Activated naive CD8-positive, alpha-beta T cell treated with anti-CD3 and anti-CD28 coated beads, Interleukin-2, amount 50 U/mL, for 16 hours (primary cell): ENCODE results near the gene ZNF565.
A peak's percentile ranks its signal among the peaks of the same experiment; 100 is the strongest.
"Not testable (repeated sequence)": the region's sequence is repeated elsewhere in the genome, so short reads cannot be mapped to it uniquely, and the experiment has no call there.

Experiments used
- DNase-seq: peaks from one replicate; pipeline ENCODE4 v3.0.0-alpha.2; 2020; ENCODE audit warnings: low read depth, low spot score

Gene ZNF565

DNA sequence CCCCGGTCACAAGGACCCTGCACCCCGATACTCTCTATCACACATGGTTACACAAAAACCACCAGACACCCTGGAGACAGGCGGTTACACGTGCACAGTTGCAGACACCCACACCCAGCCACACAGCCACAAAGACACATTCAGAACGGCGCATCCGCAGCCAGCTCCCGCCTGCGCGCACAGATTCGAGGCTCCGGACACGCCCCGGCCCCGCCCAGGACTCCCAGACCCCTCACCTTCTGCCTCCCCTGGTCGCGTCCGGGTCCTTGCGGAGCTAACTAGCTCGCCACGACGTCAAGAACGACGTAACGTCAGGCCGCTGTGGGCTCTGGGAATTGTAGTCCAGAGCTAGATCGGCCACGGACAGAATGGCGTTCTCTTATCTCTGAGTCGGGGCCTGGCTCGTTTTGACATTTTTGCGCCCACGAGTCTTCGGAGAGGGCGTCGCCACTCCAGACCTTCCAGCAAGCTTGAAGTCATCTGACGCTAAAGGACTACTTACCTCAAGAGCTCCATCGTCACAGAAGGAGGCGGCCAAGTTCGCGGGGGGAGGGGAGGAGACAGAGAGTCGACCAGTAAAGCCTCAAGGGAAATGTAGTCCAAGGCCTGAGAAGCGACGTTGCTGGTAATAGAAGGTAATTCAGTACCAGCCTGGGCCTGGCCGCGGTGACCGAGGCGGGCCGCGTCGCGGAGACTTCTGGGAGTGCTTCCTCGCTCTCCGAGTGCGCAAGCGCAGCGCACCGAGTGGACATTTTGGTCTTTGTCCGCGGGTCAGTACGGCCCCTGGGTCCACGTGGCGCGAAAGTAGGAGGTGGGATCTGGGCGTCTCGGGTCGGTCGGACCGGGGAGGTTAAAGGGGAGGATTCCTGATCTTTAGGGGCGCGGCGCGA lies at the start of gene ZNF565, which contains the start of gene ZNF146:
ZNF565 (minus strand) TSS at position 280 of the 890 bp plus-strand sequence. CDS start 12,680 bp downstream, outside the sequence.
ZNF146 (plus strand) TSS at position 721 of the 890 bp plus-strand sequence. CDS start 21,335 bp downstream, outside the sequence.
- peak; percentile 97 for DNase-seq

DNA sequence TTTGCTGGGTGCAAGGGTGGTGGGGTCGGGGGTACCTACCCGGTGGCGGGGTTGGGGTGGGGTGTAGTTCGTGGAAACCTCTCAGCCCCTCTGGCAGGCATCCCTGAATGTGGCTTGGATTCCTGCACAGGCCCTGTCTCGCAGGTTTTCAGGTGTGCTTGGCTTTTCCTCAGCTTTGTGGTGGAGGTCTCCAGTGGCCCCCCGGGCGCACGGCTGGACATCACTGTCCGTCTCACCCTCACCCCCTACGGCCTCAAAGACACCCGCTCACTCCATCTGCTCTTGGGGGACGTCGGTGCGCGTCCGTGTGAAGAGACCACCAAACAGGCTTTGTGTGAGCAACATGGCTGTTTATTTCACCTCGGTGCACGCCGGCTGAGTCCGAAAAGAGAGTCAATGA lies 44.7 kb upstream of the ZNF565 start:
- DNase-seq = no peak

DNA sequence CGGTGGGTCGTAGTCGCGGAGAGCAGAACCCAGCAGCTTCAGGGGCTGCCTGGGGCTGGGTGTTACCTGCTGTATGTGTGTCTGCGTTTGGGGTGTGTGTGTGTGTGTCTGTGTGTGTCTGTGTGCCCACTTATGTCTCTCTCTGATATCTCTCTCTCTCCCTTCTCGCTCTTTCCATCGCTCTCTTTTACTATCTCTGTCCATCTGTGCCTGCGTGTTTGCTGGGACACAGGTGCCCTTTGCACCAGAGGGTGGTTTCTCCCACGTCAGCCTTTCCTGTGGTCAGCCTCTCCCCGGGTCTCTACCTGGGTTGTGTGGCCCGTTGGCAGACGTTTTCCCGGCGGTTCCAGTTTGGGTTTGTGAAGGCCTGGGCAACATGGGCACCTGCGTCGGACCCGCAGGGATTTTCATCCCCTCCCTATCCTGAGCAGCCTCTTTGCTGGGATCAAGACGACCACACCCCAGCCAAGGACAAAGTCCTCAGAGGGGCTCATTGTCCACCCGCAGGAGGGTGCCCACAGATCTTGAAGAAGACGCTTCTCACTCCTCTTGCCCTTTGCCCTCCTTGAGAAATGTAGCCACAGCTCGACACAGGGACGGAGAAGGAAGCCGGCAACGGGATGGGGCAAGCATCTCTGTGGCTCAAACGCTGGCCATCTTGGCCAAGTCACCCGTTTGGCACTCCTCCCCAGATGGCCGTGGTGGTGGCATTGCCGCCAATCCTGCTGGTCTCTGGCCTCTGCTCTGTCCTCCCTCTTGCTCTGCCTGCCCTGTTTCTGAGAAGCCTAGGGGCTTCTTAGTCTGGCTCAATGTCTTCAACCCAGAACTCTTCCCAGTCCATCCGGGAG lies 43.8 kb upstream of the ZNF565 start:
- no peak for DNase-seq

GRCh38 chr19:36257520-36257876 lies 43.0 kb upstream of the ZNF565 start:
- no peak for DNase-seq

DNA sequence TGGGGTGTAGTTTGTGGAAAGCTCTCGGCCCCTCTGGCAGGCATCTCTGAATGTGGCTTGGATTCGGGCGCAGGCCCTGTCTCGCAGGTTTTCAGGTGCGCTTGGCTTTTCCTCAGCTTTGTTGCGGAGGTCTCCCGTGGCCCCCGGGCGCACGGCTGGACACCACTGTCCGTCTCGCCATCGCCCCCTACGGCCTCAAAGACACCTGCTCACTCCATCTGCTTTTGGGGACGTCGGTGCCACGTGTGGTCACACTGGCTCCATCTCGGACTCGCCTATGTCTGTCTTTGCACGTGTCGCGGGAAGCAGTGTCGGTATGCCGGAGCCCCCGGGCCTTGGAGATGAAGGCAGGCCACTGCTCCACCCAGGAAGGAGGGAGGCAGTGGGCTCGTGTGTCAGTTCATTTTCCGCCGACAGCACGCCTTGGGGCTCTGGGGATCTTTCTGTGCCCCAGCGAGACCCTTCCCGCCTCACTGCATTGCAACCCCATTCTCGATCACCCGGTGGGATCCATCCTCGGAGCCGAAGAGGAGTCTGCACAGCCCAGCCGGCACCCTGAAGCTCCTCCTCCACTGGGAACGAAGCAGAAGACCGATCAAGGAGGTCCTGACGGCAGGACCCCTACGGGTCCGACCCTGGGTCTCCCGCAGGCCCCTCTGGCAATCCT lies 42.5 kb upstream of the ZNF565 start:
- no peak for DNase-seq

DNA sequence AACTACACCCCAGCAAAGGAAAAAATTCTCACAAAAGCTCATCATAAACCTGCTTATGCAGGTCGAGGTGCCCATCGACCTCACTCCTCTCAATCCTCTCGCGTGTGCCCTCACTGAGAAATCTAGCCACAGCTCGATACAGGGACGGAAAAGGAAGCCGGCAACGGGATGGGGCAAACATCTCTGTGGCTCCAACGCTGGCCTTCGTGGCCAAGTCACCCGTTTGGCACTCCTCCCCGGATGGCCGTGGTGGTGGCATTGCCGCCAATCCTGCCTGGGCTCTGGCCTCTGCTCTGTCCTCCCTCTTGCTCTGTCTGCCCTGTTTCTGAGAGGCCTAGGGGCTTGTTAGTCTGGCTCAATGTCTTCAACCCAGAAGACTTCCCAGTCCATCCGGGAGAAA lies 41.6 kb upstream of the ZNF565 start:
- DNase-seq = no peak

- no peak for DNase-seq
These were observed 40.9 kb upstream of the ZNF565 start for GRCh38 chr19:36255316-36255715.

GRCh38 chr19:36254848-36255247 lies 40.4 kb upstream of the ZNF565 start:
- DNase-seq = no peak

DNA sequence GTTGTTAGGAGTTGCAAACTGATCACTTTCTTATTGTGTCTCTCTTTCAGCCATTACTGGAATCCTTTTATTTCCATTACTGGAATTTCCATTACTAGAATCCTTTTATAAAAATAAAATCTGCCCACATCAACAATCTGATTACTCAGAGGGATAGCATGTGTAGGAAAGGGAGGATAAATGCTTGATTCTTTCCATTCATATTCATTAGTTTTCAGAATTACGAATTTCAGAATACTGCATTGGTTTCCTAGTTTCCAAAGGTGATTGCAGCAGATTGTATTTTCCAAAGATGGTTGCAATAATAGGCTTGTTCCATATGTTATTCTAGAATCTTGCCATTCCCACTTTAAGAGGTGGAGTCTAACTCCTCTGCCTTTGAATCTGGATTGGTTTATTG lies 37.6 kb upstream of the ZNF565 start:
- no peak for DNase-seq

DNA sequence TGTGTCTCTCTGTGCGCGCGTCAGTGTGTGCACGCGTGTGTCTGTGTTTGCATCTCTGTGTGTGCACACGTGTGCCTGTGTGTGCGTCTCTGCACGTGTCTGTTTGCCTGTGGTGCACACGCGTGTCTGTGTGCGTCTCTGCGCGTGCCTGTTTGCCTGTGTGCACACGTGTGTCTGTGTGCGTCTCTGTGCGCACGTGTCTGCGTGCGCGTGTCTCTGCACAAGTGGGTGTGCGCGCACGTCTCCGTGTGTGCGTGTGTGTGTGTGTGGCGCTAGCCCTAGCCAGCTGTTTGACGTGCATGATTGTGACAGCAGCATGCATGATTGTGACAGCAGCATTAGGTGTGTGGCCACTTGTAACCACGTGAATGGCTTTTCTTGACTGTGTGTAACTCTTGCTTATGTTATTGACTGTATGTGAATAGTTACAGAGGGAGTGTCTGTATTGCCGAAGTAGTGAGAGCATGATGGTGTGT lies 31.6 kb upstream of the ZNF565 start:
- DNase-seq = no peak

DNA sequence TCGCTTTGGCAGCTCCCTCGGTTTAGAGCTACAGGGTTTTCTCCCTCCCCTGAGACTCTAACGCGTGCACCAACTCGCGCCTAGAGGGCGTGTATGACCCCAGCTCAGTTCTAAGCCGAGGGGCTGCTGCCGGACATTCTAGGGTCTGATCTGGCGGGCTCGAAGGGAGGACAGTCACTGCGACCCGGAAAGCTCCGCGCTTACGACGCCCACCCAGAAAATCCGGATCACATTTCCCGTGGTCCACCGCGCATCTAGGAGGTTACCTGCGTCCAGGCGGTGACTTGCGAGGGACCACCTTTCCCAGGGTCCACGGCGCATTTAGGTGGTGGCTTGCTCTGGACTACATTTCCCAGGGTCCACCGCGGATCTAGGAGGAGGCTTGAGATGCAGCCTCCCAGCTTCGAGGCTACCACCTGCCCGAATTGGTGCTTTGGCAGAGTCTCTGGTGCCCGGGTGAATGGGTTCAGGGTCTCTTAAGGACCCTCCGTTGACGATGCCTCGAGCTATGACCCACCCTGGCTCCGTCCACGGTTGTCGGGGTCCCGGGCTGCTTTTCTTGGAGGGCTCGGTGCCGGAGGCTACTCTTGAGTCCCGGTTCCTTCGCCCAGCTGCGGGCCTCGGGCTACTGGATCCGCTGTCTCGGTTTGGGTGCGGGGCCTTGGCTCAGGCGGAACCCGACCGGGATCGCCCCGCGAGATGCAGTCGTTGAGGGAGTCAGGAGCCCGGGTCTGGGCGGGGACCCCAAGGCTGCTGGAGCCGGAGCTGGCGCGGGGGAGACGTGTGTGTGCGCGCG lies 30.9 kb upstream of the ZNF565 start:
- DNase-seq = no peak

- DNase-seq = no peak
These were observed 29.6 kb upstream of the ZNF565 start for GRCh38 chr19:36244066-36244465.

DNA sequence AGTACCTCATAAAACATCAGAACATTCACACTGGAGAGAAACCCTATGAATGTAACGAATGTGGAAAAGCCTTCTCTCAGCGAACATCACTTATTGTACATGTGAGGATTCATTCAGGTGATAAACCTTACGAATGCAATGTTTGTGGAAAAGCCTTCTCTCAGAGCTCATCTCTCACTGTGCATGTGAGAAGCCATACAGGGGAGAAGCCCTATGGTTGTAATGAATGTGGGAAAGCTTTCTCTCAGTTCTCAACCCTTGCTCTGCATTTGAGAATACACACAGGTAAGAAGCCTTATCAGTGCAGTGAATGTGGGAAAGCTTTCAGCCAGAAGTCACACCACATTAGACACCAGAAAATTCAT lies 22.5 kb upstream of the ZNF565 start:
- DNase-seq = no peak

DNA sequence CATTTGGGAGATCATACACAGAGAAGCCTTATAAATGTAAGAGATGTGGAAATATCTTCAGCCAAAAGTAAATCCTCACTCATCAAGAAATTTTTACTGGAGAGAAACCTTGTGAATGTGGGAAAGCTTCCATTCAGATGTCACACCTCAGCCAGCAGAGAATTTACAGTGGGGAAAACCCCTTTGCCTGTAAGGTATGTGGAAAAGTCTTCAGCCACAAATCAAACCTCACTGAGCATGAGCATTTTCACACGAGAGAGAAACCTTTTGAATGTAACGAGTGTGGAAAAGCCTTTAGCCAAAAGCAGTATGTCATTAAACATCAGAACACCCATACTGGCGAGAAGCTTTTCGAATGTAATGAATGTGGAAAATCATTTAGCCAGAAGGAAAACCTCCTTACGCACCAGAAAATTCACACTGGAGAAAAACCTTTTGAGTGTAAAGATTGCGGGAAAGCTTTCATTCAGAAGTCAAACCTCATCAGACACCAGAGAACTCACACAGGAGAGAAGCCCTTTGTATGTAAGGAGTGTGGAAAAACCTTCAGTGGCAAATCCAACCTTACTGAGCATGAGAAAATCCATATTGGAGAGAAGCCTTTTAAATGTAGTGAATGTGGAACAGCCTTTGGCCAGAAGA lies 22.0 kb upstream of the ZNF565 start:
- no peak for DNase-seq

GRCh38 chr19:36233626-36234025 lies 19.2 kb upstream of the ZNF565 start:
- not testable (repeated sequence) for DNase-seq

GRCh38 chr19:36225219-36225892 lies 10.9 kb upstream of the ZNF565 start:
- no peak for DNase-seq

GRCh38 chr19:36222503-36222902 lies 8.0 kb upstream of the ZNF565 start:
- no peak for DNase-seq

DNA sequence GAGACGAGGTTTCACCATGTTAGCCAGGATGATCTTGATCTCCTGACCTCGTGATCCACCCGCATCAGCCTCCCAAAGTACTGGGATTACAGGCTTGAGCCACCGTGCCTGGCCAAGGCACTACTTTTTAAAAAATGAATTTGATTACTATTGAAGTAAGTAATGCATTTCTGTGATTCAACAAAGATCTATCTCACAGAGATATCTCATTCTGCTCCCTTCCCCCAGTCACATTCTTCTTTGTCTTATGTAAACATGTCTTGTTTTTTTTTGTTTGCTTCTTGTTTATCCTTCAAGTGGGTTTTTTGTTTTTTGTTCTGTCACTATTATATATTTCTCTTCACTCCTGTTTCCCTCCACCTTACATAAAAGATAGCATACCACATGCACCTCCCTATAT lies 7.0 kb upstream of the ZNF565 start:
- DNase-seq = no peak

GRCh38 chr19:36215276-36216123 lies 1.0 kb upstream of the ZNF565 start:
- DNase-seq = no peak
